ENCODE data around the gene MECP2. TPM values are rescaled to one million over a fixed set of nuclear protein-coding genes. Genes with fewer than 3 reads are reported as not detected.
"Not testable (repeated sequence)": the region's sequence is repeated elsewhere in the genome, so short reads cannot be mapped to it uniquely, and the experiment has no call there.

The MECP2 gene
- total RNA-seq, 2 experiments from 2014 or later, result 50.9 to 53.1 TPM

DNA sequence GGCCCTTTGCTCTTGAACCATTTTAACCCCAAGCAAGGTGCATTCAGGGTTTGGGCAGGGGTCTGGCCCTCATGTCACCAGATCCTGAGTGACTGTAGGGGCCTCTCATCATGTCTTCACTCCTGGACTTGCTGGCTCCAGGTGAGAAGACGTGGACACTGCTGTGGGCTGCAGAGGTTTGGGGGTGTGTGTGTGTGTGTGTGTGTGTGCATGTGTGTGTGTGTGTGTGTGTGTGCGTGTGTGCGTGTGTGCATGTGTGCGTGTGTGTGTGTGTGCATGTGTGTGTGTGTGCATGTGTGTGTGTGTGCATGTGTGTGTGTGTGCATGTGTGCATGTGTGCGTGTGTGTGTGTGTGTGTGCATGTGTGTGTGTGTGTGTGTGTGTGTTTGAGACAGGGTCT lies 103.1 kb downstream of the MECP2 start:
- H3K36me3 Mint-ChIP-seq, H3K27ac Mint-ChIP-seq, H3K4me1 Mint-ChIP-seq, DNase-seq, H3K9me3 Mint-ChIP-seq, H3K27me3 Mint-ChIP-seq, H3K4me3 Mint-ChIP-seq: not testable (repeated sequence)

DNA sequence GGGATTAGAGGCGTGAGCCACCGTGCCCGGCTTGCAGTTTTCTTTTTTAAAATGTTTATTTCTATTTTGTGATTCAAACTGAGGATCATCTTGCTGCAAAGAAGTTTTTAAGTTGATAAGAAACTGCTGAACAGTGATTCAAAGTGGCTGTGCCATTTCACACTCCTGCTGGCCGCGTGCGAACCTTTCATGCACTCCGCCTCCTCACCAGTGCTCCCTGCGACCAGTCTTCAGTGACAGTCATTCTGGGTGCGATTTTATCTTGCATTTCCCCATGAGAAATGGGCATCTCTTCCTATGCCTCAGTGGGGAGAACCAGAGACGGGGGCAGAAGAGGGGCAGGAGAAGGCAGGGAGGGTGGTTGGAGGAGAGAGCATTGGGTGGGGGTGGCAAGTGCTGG lies 103.5 kb downstream of the MECP2 start:
- no peak for DNase-seq
- Mint-ChIP-seq H3K9me3 (peaks cover 1% of the 10 kb centered on the region), H3K36me3 (no peaks in the 10 kb centered on the region), H3K27ac (no peak overlapping the region), H3K4me3 (no peak overlapping the region), H3K4me1 (peaks cover 12% of the 10 kb centered on the region), H3K27me3 (no peaks in the 10 kb centered on the region)

DNA sequence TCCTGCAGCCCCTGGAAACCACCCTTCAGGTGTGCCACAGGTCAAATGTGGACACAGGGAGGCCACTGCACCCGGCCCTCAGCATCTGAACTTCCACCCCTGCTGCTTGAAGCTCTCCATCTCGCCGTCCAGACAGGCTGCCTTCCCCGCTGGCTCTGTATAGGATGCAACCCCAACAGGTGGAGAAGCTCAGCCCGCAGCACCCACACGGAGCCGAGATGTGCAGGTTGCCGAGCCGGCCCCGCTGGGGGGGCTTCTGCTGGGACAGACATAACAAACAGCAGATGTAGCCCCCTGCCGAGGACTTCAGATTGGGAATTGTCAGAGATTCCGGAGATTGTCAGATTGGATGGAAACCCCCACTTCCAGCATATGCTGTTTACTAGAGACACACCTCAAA lies 104.4 kb downstream of the MECP2 start:
- peaks cover 1% of the 10 kb centered on the region for H3K9me3 Mint-ChIP-seq

DNA sequence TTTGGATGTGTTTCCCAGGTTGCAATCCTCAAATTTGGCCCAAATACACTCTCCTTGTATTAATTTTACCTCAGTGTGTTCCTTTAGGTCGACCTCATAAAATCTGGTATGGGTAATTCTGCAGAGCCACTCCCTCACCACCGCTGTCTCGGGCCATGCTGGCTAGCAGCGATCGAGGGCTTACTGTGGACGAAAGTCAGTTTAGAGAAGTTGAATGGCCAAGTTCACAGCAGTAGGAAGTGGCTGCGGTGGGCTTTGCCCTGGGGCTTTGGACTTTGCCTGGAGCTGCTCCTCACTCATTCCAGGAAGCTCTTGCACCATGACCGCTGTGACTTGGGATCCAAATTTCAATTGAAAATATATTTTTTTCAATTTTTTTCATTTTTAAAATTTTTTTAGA lies 105.3 kb downstream of the MECP2 start:
- no peak for DNase-seq
- no peaks in the 10 kb centered on the region for H3K36me3 Mint-ChIP-seq
- no peaks in the 10 kb centered on the region for H3K27me3 Mint-ChIP-seq
- no peak overlapping the region for H3K4me3 Mint-ChIP-seq
- H3K4me1 Mint-ChIP-seq, result peaks cover 13% of the 10 kb centered on the region
- no peak overlapping the region for H3K27ac Mint-ChIP-seq
- peaks cover 1% of the 10 kb centered on the region for H3K9me3 Mint-ChIP-seq

More for the DNA sequence above, 104.4 kb downstream of the MECP2 start:
- H3K4me3 Mint-ChIP-seq, result no peak overlapping the region
- no peaks in the 10 kb centered on the region for H3K27me3 Mint-ChIP-seq
- no peaks in the 10 kb centered on the region for H3K36me3 Mint-ChIP-seq
- no peak overlapping the region for H3K27ac Mint-ChIP-seq
- no peak for DNase-seq
- peaks cover 12% of the 10 kb centered on the region for H3K4me1 Mint-ChIP-seq

DNA sequence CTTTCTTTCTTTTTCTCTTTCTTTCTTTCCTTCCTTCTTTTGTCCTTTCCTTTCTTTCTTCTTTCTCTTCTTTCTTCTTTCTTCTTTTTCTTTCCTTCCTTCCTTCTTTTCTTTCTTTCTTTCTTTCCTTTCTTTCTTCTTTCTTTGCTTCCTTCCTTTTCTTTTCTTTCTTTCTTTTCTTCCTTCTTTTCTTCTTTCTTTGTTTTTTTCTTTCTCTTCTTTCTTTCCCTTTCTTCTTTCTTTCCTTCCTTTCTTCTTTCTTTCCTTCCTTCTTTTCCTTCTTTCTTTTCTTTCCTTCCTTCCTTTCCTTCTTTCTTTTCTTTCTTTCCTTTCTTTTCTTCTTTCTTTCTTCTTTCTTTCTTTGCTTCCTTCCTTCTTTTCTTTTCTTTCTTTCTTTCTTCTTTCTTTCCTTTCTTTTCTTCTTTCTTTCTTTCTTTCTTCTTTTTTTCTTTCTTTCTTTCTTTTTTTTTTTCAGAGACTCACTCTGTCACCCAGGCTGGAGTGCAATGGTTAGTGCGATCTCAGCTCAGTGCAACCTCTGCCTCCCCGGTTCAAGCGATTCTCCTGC lies 106.4 kb downstream of the MECP2 start:
- peak overlapping the region; percentile 56 for H3K27ac Mint-ChIP-seq
- peaks cover 1% of the 10 kb centered on the region for H3K9me3 Mint-ChIP-seq
- H3K27me3 Mint-ChIP-seq, result no peaks in the 10 kb centered on the region
- no peaks in the 10 kb centered on the region for H3K36me3 Mint-ChIP-seq
- peaks cover 14% of the 10 kb centered on the region for H3K4me1 Mint-ChIP-seq
- H3K4me3 Mint-ChIP-seq, result no peak overlapping the region
- DNase-seq, result no peak

DNA sequence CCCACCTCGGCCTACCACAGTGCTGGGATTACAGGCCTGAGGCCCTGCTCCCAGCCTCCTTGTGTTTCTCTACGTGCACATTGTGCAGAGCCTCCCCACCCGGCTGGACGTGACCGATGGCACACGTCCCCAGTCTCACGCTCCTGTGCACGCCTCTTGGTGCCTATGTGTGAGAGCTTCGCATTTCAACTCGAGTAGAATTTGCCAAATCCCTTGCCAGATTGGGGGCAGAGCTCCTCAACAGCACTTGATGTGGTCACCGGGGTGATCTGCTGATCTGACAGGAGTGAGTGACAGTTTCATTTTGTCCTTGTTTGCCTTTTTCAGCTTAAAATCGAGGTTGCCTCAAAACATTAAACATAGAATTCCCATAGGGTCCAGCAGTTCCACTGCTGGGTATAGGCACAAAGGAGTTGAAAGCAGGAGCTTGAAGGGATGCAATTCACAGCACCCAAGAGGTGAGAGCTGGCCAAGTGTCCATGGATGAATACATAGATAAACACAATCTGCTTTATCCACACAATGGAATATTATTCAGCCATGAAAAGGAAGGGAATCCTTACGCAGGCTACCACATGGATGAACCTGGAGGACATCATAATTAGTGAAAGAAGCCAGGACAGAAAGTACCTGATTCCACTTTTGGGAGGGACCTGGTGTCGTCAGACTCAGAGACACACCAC lies 107.4 kb downstream of the MECP2 start:
- Mint-ChIP-seq H3K36me3 (no peaks in the 10 kb centered on the region), H3K9me3 (peaks cover 1% of the 10 kb centered on the region), H3K27me3 (no peaks in the 10 kb centered on the region), H3K27ac (peak overlapping the region; percentile 85), H3K4me3 (peak overlapping the region; percentile 22), H3K4me1 (peaks cover 14% of the 10 kb centered on the region)
- DNase-seq, result no peak

DNA sequence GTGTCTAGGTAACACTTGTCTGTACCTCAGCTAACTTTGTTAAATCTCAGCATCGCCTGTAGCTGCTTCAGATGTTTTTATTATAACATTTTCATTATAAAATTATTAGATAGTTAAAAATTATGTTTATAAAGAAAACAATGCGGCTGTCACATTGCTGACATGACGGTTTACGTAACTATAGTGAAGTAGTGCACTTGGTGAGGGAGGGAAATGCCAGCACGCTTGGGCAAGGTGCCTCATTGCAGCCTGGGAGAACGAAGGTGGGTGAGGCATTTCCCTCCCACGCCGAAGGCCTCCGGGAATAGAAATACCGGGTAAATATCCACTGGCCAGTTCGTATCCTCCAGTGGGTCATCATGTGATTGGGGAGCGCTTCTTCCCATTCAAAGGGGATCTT lies 109.0 kb downstream of the MECP2 start:
- Mint-ChIP-seq H3K4me3 (no peak overlapping the region), H3K27ac (no peak overlapping the region), H3K36me3 (peaks cover 3% of the 10 kb centered on the region), H3K4me1 (peaks cover 24% of the 10 kb centered on the region), H3K9me3 (peaks cover 1% of the 10 kb centered on the region), H3K27me3 (no peaks in the 10 kb centered on the region)
- DNase-seq, result no peak

DNA sequence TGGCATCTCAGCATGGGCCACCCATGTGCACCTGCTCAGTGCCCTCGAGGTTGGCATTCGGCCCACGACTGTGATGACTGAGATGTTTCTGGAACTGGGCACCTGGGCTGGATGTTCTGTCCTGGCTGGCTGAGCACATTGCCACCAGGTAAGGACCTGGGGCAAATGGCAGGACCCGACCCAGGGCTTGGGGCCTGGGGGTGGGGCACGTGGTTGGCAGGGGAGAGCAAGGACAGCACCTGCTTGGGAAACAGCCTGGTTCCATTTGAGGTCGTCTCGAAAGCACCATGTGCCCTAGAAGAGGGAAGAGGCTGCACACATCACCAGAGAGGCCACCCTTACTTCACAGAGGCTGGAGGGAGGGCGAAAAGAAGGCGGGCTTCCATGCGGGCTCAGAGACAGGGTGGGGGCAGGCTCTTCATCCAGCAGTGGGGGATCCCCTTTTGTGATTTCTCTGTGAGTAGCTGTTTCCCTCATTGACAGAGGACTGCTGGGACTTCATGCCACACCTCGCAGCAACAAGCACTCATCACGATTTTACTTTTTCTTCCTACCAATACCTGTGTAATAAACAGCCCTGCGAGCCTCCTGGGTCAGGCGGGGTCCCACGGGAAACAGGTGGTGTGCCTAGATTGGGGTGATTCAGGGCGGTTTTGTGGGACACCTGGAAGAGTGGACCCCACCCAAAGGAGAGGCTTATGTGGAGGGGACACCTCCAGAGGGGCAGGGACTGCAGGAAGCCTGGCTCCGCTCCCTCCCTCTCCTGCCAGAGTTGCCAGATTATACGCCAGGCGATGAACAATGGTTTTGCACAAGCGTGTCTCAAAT lies 113.0 kb downstream of the MECP2 start:
- Mint-ChIP-seq H3K4me3 (peak overlapping the region; percentile 85), H3K9me3 (peaks cover 1% of the 10 kb centered on the region), H3K27me3 (no peaks in the 10 kb centered on the region), H3K36me3 (peaks cover 12% of the 10 kb centered on the region), H3K4me1 (peaks cover 41% of the 10 kb centered on the region), H3K27ac (peak overlapping the region; percentile 100)
- DNase-seq, result peak; percentile 70

DNA sequence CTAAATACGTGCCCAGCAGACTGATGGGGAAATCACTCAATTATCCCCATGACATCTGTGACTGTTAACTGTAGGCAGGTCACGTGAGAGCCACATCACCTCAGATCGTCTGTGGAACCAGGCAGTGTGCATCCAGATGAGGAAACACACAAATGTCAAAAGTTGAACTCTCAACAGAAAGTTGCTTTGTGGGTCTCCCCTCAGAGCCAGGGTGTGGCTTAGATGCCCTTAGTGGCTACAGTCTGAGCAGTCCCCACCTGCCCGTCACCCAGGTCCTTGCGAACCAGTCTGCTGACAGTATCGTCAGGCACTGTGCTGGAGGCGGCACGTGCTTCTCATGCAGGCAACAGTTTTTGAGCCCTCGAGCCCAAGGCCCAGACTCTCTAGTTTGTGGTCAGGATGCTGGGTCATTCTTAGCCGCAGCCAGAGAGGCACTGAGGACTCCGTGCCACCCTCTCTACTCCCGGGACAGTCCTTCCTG lies 114.2 kb downstream of the MECP2 start:
- H3K27me3 Mint-ChIP-seq, result no peaks in the 10 kb centered on the region
- peak overlapping the region; percentile 85 for H3K27ac Mint-ChIP-seq
- peaks cover 1% of the 10 kb centered on the region for H3K9me3 Mint-ChIP-seq
- DNase-seq, result no peak
- H3K4me1 Mint-ChIP-seq, result peaks cover 37% of the 10 kb centered on the region
- H3K4me3 Mint-ChIP-seq, result no peak overlapping the region
- peaks cover 12% of the 10 kb centered on the region for H3K36me3 Mint-ChIP-seq

DNA sequence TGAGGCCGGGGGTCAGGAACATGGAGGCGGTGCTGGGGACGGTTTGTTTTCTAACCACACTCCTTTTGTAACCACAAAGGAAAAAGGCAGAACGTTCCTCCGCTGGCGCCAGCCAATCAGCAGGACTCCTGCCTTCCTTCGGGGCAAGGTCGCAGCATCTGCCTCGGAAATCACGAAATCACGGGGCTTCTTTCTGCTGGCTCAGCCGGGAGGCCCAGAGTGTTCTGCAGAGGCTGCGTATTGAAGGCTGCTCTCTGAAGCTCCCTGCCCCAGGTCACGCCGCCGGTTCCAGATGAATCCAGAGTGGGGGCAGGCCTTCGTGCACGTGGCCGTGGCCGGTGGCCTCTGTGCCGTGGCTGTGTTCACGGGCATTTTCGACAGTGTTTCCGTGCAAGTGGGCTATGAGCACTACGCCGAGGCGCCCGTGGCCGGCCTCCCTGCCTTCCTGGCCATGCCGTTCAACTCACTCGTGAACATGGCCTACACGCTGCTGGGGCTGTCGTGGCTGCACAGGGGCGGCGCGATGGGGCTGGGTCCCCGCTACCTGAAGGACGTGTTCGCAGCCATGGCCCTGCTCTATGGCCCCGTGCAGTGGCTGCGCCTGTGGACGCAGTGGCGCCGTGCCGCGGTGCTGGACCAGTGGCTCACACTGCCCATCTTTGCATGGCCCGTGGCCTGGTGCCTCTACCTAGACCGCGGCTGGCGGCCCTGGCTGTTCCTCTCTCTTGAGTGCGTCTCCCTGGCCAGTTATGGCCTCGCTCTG lies 115.6 kb downstream of the MECP2 start:
- H3K27ac Mint-ChIP-seq, result peak overlapping the region; percentile 85
- H3K9me3 Mint-ChIP-seq, result peaks cover 1% of the 10 kb centered on the region
- DNase-seq, result peak; percentile 72
- peaks cover 12% of the 10 kb centered on the region for H3K36me3 Mint-ChIP-seq
- peak overlapping the region; percentile 38 for H3K4me3 Mint-ChIP-seq
- H3K4me1 Mint-ChIP-seq, result peaks cover 35% of the 10 kb centered on the region
- no peaks in the 10 kb centered on the region for H3K27me3 Mint-ChIP-seq

DNA sequence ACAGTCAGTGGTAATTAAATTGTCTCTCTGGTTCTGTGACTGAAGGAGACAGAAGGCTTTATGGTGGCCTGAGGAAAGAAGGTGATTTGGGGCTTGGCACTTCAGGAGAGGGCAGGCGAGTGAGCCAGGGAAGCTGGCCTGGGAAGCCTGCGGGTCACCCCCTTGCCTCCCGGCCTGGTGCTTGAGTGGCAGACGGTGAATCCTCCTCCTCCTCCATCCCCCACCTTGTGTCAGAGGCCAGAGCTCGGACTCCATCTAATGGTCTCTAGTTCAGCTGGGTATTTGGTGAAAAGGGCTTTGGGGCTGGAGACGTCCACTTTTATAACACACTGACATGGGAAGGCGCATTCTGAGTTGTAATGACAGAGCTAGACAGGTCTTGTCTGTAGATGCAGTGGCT lies 116.3 kb downstream of the MECP2 start:
- no peak for DNase-seq
- Mint-ChIP-seq H3K27ac (peak overlapping the region; percentile 85), H3K4me3 (peak overlapping the region; percentile 38), H3K9me3 (peaks cover 1% of the 10 kb centered on the region), H3K36me3 (peaks cover 12% of the 10 kb centered on the region), H3K4me1 (peaks cover 35% of the 10 kb centered on the region), H3K27me3 (no peaks in the 10 kb centered on the region)

DNA sequence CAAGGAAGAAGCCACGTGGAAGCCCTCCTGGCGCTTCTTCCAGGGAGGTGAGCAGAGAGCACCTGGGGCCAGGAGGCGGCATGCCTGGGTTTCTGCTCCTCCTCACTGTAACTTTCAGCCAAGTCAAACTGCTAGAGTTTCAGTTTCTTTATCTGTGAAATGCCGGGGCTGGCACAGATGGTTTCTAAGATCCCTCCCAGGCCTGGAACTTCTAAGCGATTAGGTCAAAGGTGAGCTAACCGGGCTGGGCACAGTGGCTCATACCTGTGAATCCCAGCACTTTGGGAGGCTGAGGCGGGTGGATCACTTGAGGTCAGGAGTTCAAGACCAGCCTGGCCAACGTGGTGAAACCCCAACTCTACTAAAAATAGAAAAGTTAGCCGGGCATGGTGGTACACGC lies 117.1 kb downstream of the MECP2 start:
- H3K4me3 Mint-ChIP-seq, result peak overlapping the region; percentile 45
- H3K36me3 Mint-ChIP-seq, result peaks cover 15% of the 10 kb centered on the region
- H3K27me3 Mint-ChIP-seq, DNase-seq, H3K9me3 Mint-ChIP-seq: not testable (repeated sequence)
- peak overlapping the region; percentile 85 for H3K27ac Mint-ChIP-seq
- H3K4me1 Mint-ChIP-seq, result peaks cover 38% of the 10 kb centered on the region

DNA sequence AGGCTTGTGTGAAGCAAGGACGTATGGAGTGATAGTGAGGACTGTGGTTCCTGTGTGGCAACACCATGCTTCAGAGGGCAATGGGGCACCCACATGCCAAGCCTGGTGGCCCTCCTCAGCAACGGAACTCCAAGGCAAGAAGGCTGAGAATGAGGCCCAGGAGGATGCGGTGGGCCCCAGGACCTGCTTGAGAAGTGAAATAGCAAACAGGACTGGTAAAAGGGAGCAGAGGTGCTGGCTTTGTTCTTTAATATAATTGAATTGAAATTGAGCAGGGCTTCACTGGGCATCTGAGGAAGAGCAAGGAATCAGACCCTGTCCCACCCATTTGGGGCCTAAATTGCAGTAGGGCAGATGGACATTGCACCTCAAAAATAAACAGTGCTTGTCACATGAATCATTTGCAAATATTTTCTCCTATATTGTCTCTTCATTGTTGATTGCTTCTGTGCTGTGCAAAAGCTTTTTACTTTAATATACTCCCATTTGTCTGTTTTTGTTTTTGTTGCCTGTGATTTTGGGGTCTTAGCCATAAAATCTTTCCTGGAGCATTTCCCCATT lies 122.7 kb downstream of the MECP2 start:
- Mint-ChIP-seq H3K27me3 (no peaks in the 10 kb centered on the region), H3K9me3 (no peaks in the 10 kb centered on the region), H3K27ac (peak overlapping the region; percentile 98), H3K36me3 (peaks cover 8% of the 10 kb centered on the region), H3K4me3 (peak overlapping the region; percentile 85), H3K4me1 (peaks cover 14% of the 10 kb centered on the region)
- DNase-seq, result no peak

DNA sequence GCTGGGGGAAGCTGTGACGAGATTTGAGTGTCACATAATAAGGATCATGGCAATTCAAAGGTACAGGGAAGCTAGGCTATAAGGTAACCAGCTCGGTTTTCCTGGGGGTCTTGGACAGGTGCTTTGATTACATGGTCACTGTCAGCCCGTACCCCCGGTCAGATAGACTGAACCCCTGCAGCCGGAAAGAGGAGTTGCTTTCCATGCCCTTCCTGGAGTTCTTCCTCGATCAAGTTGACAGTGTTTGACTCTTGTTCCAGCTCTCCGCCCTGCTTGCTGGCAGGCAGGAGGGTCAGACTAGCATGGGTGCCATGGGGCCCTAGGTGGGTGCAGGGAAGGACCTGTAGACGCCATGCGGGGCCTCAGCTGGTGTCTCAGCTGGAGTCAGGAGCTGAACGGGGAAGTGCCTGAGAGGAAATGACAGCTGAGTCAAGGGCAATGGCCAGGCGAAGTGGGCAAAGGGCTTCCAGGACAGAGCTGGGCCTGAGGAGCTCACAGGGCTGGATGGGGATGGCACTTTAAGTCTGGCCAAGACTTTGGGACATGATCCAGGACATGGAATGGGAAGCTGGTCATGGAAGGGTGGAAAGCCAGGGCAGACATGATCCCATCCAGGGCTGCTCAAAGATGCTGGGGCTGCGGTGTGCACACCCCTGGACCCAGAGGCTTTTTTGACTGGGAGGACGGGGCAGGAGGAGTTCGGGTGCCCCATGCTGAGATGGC lies 123.4 kb downstream of the MECP2 start:
- Mint-ChIP-seq H3K27ac (peak overlapping the region; percentile 98), H3K4me1 (peaks cover 14% of the 10 kb centered on the region), H3K27me3 (no peaks in the 10 kb centered on the region), H3K9me3 (no peaks in the 10 kb centered on the region), H3K36me3 (peaks cover 14% of the 10 kb centered on the region), H3K4me3 (peak overlapping the region; percentile 85)
- no peak for DNase-seq

All from activated naive CD8-positive, alpha-beta T cell treated with anti-CD3 and anti-CD28 coated beads for 36 hours (primary cell).